ENCODE data around the gene HS3ST6.

DNA sequence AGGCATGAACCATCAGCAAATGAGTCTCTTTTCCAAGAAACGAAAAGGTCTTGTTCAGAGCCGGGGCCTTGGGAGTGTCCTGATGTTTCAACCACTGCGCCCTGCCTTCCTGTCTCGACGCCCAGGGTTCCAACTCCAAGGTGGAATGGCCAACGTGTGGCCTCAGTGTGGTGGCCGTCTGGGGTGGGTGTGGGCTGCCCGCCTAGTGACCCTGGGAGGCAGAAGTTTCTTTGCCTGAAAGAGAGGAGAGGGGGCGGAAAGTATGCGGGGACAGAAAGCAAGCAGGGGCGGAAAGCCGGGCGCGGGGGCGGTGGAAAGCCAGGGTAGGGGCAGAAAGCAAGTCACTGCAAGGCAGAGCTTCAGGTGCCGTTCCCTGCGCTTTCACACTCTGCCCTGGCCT, 20.7 kb upstream of the HS3ST6 start:
- TF ChIP-seq EZH2phosphoT487 (IDR thresholded peaks at IDR 0.05; ENCODE audit: insufficient read depth, low read depth) (no peak), EZH2 (IDR thresholded peaks at IDR 0.05; ENCODE audit: insufficient read depth, poor library complexity, severe bottlenecking) (no peak)

All from GM23248 (cell line).